B cell (primary cell): ENCODE results near the gene QRICH1.

ENCODE experiments used
- CTCF ChIP-seq: fragments of 200-600 bp; IDR thresholded peaks from one replicate; pipeline ENCODE4 v1.8.0; 2022; ENCODE audit warnings: antibody characterized with exemption, mild to moderate bottlenecking
- EZH2 ChIP-seq: IDR thresholded peaks from 2 replicates; pipeline ENCODE4 v1.6.1; 2012; ENCODE audit warnings: borderline replicate concordance, low read depth, mild to moderate bottlenecking, moderate library complexity, low read length; ENCODE audit not compliant: insufficient read depth, poor library complexity, severe bottlenecking

- TF ChIP-seq EZH2: no peak
- no peak for TF ChIP-seq CTCF
These were observed 68.7 kb downstream of the QRICH1 start for GRCh38 chr3:49025005-49025792.
